ENCODE results near the gene SLC35E3.

SLC35E3 gene

GRCh38 chr12:68760806-68761441 lies 14.9 kb downstream of the SLC35E3 start:
- DNase-seq (ENCODE audit: low read depth) = no peak
- no peak overlapping the region for H3K4me3 ChIP-seq (replicated peaks; ENCODE audit: low read depth, low read length)
- no peak for TF ChIP-seq CTCF (IDR thresholded peaks at IDR 0.05; ENCODE audit: low read length, missing control alignments)

- no peak for TF ChIP-seq CTCF (IDR thresholded peaks at IDR 0.05; ENCODE audit: low read length, missing control alignments)
- no peak overlapping the region for H3K4me3 ChIP-seq (replicated peaks; ENCODE audit: low read depth, low read length)
- DNase-seq (ENCODE audit: low read depth) = no peak
Observed at GRCh38 chr12:68761442-68761812, 15.5 kb downstream of the SLC35E3 start.

GRCh38 chr12:68761901-68762630 lies 16.1 kb downstream of the SLC35E3 start:
- no peak overlapping the region for H3K4me3 ChIP-seq (replicated peaks; ENCODE audit: low read depth, low read length)
- TF ChIP-seq CTCF (IDR thresholded peaks at IDR 0.05; ENCODE audit: low read length, missing control alignments) = no peak
- DNase-seq (ENCODE audit: low read depth) = no peak

- TF ChIP-seq CTCF (IDR thresholded peaks at IDR 0.05; ENCODE audit: low read length, missing control alignments) = no peak
- DNase-seq (ENCODE audit: low read depth) = no peak
- no peak overlapping the region for H3K4me3 ChIP-seq (replicated peaks; ENCODE audit: low read depth, low read length)
Observed at GRCh38 chr12:68762691-68763090, 16.7 kb downstream of the SLC35E3 start.

- no peak for DNase-seq (ENCODE audit: low read depth)
- TF ChIP-seq CTCF (IDR thresholded peaks at IDR 0.05; ENCODE audit: low read length, missing control alignments) = no peak
- H3K4me3 ChIP-seq (replicated peaks; ENCODE audit: low read depth, low read length) = no peak overlapping the region
Observed at GRCh38 chr12:68765696-68766095, 19.7 kb downstream of the SLC35E3 start.

GRCh38 chr12:68766646-68767045 lies 20.7 kb downstream of the SLC35E3 start:
- H3K4me3 ChIP-seq (replicated peaks; ENCODE audit: low read depth, low read length) = no peak overlapping the region
- DNase-seq (ENCODE audit: low read depth) = no peak
- TF ChIP-seq CTCF (IDR thresholded peaks at IDR 0.05; ENCODE audit: low read length, missing control alignments) = no peak

- no peak for DNase-seq (ENCODE audit: low read depth)
- no peak overlapping the region for H3K4me3 ChIP-seq (replicated peaks; ENCODE audit: low read depth, low read length)
- TF ChIP-seq CTCF (IDR thresholded peaks at IDR 0.05; ENCODE audit: low read length, missing control alignments) = no peak
Observed at GRCh38 chr12:68767191-68767590, 21.2 kb downstream of the SLC35E3 start.
